Measurements from ENCODE around the gene ADAMTS8. TPM values are rescaled to one million over a fixed set of nuclear protein-coding genes. Genes with fewer than 3 reads are reported as not detected.

The ADAMTS8 gene
- total and polyA plus RNA-seq, 2 experiments from 2014 or later = under 0.01 to 0.10 TPM

GRCh38 chr11:130383344-130384211 is 44.8 kb downstream of the ADAMTS8 start:
- H3K4me1 ChIP-seq (ENCODE audit: insufficient read depth) = peaks cover 9% of the 10 kb centered on the region; the same call in 1 of the 2 replicates
- no peak overlapping the region for H3K27ac ChIP-seq
- H3K9me2 ChIP-seq (ENCODE audit: insufficient read depth) = no peaks in the 10 kb centered on the region
- no peak overlapping the region for H3K9ac ChIP-seq
- no peaks in the 10 kb centered on the region for H3K27me3 ChIP-seq (replicated peaks; ENCODE audit: insufficient read depth)
- TF ChIP-seq EZH2 (IDR thresholded peaks at IDR 0.05; ENCODE audit: insufficient read depth, poor library complexity, severe bottlenecking) (no peak), EZH2phosphoT487 (IDR thresholded peaks at IDR 0.05; ENCODE audit: insufficient read depth, low read depth) (no peak)
- H3K9me3 ChIP-seq (ENCODE audit: low read depth) = no peaks in the 10 kb centered on the region
- no peaks in the 10 kb centered on the region for H4K20me1 ChIP-seq (ENCODE audit: insufficient read depth)
- in situ Hi-C loops (cut with MboI) = loop anchor here (10.0 kb wide), 1 partner anchor 169 kb away; no protein-coding TSS in a partner anchor
- peak; percentile 40 for DNase-seq
- no peaks in the 10 kb centered on the region for H3K36me3 ChIP-seq (ENCODE audit: low read depth)
- no peaks in the 10 kb centered on the region for H3K79me2 ChIP-seq (ENCODE audit: insufficient read depth)
- H3K4me3 ChIP-seq = no peak overlapping the region
- WGBS, 2 experiments (ENCODE audit: low coverage in 1 of 2, low lambda C conversion rate in 2 of 2, missing lambda C conversion rate in 2 of 2) = 70 to 73% methylated on average over 10 of the region's 10 CpGs
- H2AFZ ChIP-seq = no peak overlapping the region
- no peak overlapping the region for H3K4me2 ChIP-seq (ENCODE audit: unreplicated experiment)
- no peaks in the 10 kb centered on the region for H3F3A ChIP-seq (ENCODE audit: insufficient read depth)

- Histone ChIP-seq H3F3A (ENCODE audit: insufficient read depth) (no peaks in the 10 kb centered on the region), H3K27me3 (replicated peaks; ENCODE audit: insufficient read depth) (peaks cover under 1% of the 10 kb centered on the region; the same call in 1 of the 2 replicates), H2AFZ (no peak overlapping the region), H3K36me3 (ENCODE audit: low read depth) (no peaks in the 10 kb centered on the region), H3K27ac (no peak overlapping the region), H3K9ac (no peak overlapping the region), H3K9me2 (ENCODE audit: insufficient read depth) (no peaks in the 10 kb centered on the region), H3K9me3 (ENCODE audit: low read depth) (no peaks in the 10 kb centered on the region), H3K4me3 (no peak overlapping the region), H3K4me2 (ENCODE audit: unreplicated experiment) (no peak overlapping the region), H3K79me2 (ENCODE audit: insufficient read depth) (no peaks in the 10 kb centered on the region), H3K4me1 (ENCODE audit: insufficient read depth) (peaks cover 9% of the 10 kb centered on the region; the same call in 1 of the 2 replicates), H4K20me1 (ENCODE audit: insufficient read depth) (no peaks in the 10 kb centered on the region)
- in situ Hi-C loops (cut with MboI) = loop anchor here (10.0 kb wide), 1 partner anchor 167 kb away; no protein-coding TSS in a partner anchor
- no peak for TF ChIP-seq EZH2phosphoT487 (IDR thresholded peaks at IDR 0.05; ENCODE audit: insufficient read depth, low read depth)
- TF ChIP-seq EZH2 (IDR thresholded peaks at IDR 0.05; ENCODE audit: insufficient read depth, poor library complexity, severe bottlenecking) = no peak
- no peak for DNase-seq
- WGBS, 2 experiments (ENCODE audit: low coverage in 1 of 2, low lambda C conversion rate in 2 of 2, missing lambda C conversion rate in 2 of 2) = 60 to 67% methylated on average over 7 of the region's 7 CpGs
Measured at GRCh38 chr11:130381317-130381716, 47.1 kb downstream of the ADAMTS8 start.

DNA sequence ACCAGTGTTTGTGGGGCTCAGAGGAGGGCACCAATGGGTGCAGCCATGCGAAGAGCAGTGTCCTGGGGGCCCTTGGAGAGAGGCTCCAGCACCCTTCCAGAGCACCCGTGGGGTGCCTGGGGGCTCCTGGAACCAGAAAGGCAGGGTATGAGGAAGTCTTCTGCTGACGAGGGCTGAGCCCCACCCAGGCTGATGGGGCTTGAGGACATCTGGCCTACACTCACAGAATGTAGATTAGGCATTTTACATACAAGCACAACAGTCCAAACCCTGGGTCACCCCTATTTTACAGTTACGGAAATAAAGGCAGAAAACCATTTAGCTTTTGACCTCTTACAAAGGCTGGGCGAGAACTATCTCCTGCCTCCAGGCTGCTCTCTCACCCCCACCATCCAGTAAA is 47.6 kb downstream of the ADAMTS8 start:
- Histone ChIP-seq H2AFZ (no peak overlapping the region), H3K4me3 (no peak overlapping the region), H3K79me2 (ENCODE audit: insufficient read depth) (no peaks in the 10 kb centered on the region), H3K27ac (no peak overlapping the region), H3F3A (ENCODE audit: insufficient read depth) (no peaks in the 10 kb centered on the region), H3K27me3 (replicated peaks; ENCODE audit: insufficient read depth) (peaks cover 5% of the 10 kb centered on the region; the same call in 1 of the 2 replicates), H4K20me1 (ENCODE audit: insufficient read depth) (no peaks in the 10 kb centered on the region), H3K4me1 (ENCODE audit: insufficient read depth) (0 out of 2 replicates have a peak, but pooled peaks cover 6% of the 10 kb centered on the region), H3K4me2 (ENCODE audit: unreplicated experiment) (no peak overlapping the region), H3K36me3 (ENCODE audit: low read depth) (no peaks in the 10 kb centered on the region), H3K9me3 (ENCODE audit: low read depth) (no peaks in the 10 kb centered on the region), H3K9ac (no peak overlapping the region), H3K9me2 (ENCODE audit: insufficient read depth) (no peaks in the 10 kb centered on the region)
- WGBS, 2 experiments (ENCODE audit: low coverage in 1 of 2, low lambda C conversion rate in 2 of 2, missing lambda C conversion rate in 2 of 2) = 78% methylated on average over 5 of the region's 5 CpGs
- in situ Hi-C loops (cut with MboI) = loop anchor here (10.0 kb wide), 1 partner anchor 166 kb away; no protein-coding TSS in a partner anchor
- DNase-seq = no peak
- TF ChIP-seq EZH2 (IDR thresholded peaks at IDR 0.05; ENCODE audit: insufficient read depth, poor library complexity, severe bottlenecking) (no peak), EZH2phosphoT487 (IDR thresholded peaks at IDR 0.05; ENCODE audit: insufficient read depth, low read depth) (no peak)

- Histone ChIP-seq H3K4me2 (ENCODE audit: unreplicated experiment) (no peak overlapping the region), H3F3A (ENCODE audit: insufficient read depth) (no peaks in the 10 kb centered on the region), H3K9me2 (ENCODE audit: insufficient read depth) (no peaks in the 10 kb centered on the region), H3K9me3 (ENCODE audit: low read depth) (no peaks in the 10 kb centered on the region), H2AFZ (no peak overlapping the region), H4K20me1 (ENCODE audit: insufficient read depth) (no peaks in the 10 kb centered on the region), H3K4me1 (ENCODE audit: insufficient read depth) (0 out of 2 replicates have a peak, but pooled peaks cover 6% of the 10 kb centered on the region), H3K27me3 (replicated peaks; ENCODE audit: insufficient read depth) (peaks cover 5% of the 10 kb centered on the region; the same call in 1 of the 2 replicates), H3K9ac (no peak overlapping the region), H3K27ac (no peak overlapping the region), H3K79me2 (ENCODE audit: insufficient read depth) (no peaks in the 10 kb centered on the region), H3K4me3 (no peak overlapping the region), H3K36me3 (ENCODE audit: low read depth) (no peaks in the 10 kb centered on the region)
- in situ Hi-C loops (cut with MboI) = no loop called here
- DNase-seq = no peak
- WGBS, 2 experiments (ENCODE audit: low coverage in 1 of 2, low lambda C conversion rate in 2 of 2, missing lambda C conversion rate in 2 of 2) = 83 to 88% methylated on average over 5 of the region's 5 CpGs
- TF ChIP-seq EZH2phosphoT487 (IDR thresholded peaks at IDR 0.05; ENCODE audit: insufficient read depth, low read depth) (no peak), EZH2 (IDR thresholded peaks at IDR 0.05; ENCODE audit: insufficient read depth, poor library complexity, severe bottlenecking) (no peak)
Measured at GRCh38 chr11:130379276-130379675, 49.1 kb downstream of the ADAMTS8 start.

Data from GM23248 (cell line).